SU-DHL-6 (cell line): ENCODE results near the gene CANT1.

ENCODE experiments used
- H2AFZ ChIP-seq: fragments of 200-600 bp; sonication (generic); 2 replicates; pipeline ENCODE4 v1.6.1; 2014; ENCODE audit warnings: low read depth, mild to moderate bottlenecking, moderate library complexity, mixed read lengths, antibody characterized with exemption, low read length; ENCODE audit not compliant: severe bottlenecking
- H3F3A ChIP-seq: fragments of 200-600 bp; shearing (Covaris generic); 2 replicates; pipeline ENCODE4 v1.6.0; 2016; ENCODE audit warnings: antibody characterized with exemption, mild to moderate bottlenecking; ENCODE audit not compliant: insufficient read depth
- H3K27ac ChIP-seq: fragments of 200-600 bp; sonication (generic); 2 replicates; pipeline ENCODE4 v1.5.1; 2016; ENCODE audit warnings: low read depth, mild to moderate bottlenecking, low read length, moderate library complexity, mixed read lengths
- H3K27me3 ChIP-seq: fragments of 200-600 bp; sonication (generic), shearing (Covaris generic); 2 replicates; pipeline ENCODE4 v1.6.0; 2014; ENCODE audit warnings: mild to moderate bottlenecking, low read length
- H3K36me3 ChIP-seq: fragments of 200-600 bp; sonication (generic); 2 replicates; pipeline ENCODE4 v1.6.1; 2014; ENCODE audit warnings: mild to moderate bottlenecking, low read length, mixed read lengths
- H3K4me2 ChIP-seq: fragments of 300-600, 200-600 bp; shearing (Covaris generic), sonication (generic); 2 replicates; pipeline ENCODE4 v1.6.0; 2014; ENCODE audit warnings: low read length, low read depth, mild to moderate bottlenecking; ENCODE audit not compliant: poor library complexity, severe bottlenecking
- H3K4me3 ChIP-seq: fragments of 200-600 bp; sonication (generic); 2 replicates; pipeline ENCODE4 v1.5.1; 2014; ENCODE audit warnings: antibody characterized with exemption, low read length, mild to moderate bottlenecking, mixed read lengths; ENCODE audit not compliant: insufficient read depth, poor library complexity, severe bottlenecking
- H3K79me2 ChIP-seq: fragments of 200-600 bp; sonication (generic); 2 replicates; pipeline ENCODE4 v1.6.1; 2014; ENCODE audit warnings: mild to moderate bottlenecking, low read length, moderate library complexity; ENCODE audit not compliant: insufficient read depth
- H3K9ac ChIP-seq: fragments of 200-600 bp; sonication (generic); 2 replicates; pipeline ENCODE4 v1.7.0; 2014; ENCODE audit warnings: mild to moderate bottlenecking, low read length
- H3K9me2 ChIP-seq: fragments of 200-600 bp; sonication (generic); replicated peaks from 2 replicates; pipeline ENCODE4 v1.6.1; 2014; ENCODE audit warnings: low read length; ENCODE audit not compliant: insufficient read depth
- H3K9me3 ChIP-seq: fragments of 200-600 bp; sonication (generic); 2 replicates; pipeline ENCODE4 v1.6.1; 2014; ENCODE audit warnings: low read length, mixed read lengths; ENCODE audit not compliant: insufficient read depth
- H4K20me1 ChIP-seq: fragments of 200-600 bp; sonication (generic); 2 replicates; pipeline ENCODE4 v1.6.1; 2014; ENCODE audit warnings: low read depth, mild to moderate bottlenecking, antibody characterized with exemption, low read length, moderate library complexity, mixed read lengths
- EZH2phosphoT487 ChIP-seq: fragments of 200-600 bp; sonication (generic), shearing (Covaris generic); conservative IDR thresholded peaks from 2 replicates; pipeline ENCODE4 v1.6.1; 2018; ENCODE audit warnings: mild to moderate bottlenecking, antibody characterized with exemption, low read length, moderate library complexity, mixed read lengths
- TF ChIP-seq, protein P1 (sequence below): fragments of 200-600 bp; sonication (generic); IDR thresholded peaks from one replicate; pipeline ENCODE4 v1.5.1; 2017; ENCODE audit warnings: antibody characterized with exemption, mild to moderate bottlenecking, low read length, moderate library complexity; ENCODE audit not compliant: insufficient read depth, poor library complexity, severe bottlenecking

CANT1 gene

GRCh38 chr17:79012563-79013134 lies 3.1 kb upstream of the CANT1 start:
- H3K36me3 ChIP-seq = no peaks in the 10 kb centered on the region
- H3K9me3 ChIP-seq = peaks cover 19% of the 10 kb centered on the region
- no peak overlapping the region for H2AFZ ChIP-seq
- no peaks in the 10 kb centered on the region for H4K20me1 ChIP-seq
- no peak overlapping the region for H3K4me3 ChIP-seq
- H3K79me2 ChIP-seq = peaks cover 18% of the 10 kb centered on the region
- no peak overlapping the region for H3K27ac ChIP-seq
- no peak overlapping the region for H3K4me2 ChIP-seq
- H3K9me2 ChIP-seq = no peaks in the 10 kb centered on the region
- no peak overlapping the region for H3K9ac ChIP-seq
- H3K27me3 ChIP-seq = no peaks in the 10 kb centered on the region
- H3F3A ChIP-seq = no peaks in the 10 kb centered on the region
- TF ChIP-seq, protein P1, sequence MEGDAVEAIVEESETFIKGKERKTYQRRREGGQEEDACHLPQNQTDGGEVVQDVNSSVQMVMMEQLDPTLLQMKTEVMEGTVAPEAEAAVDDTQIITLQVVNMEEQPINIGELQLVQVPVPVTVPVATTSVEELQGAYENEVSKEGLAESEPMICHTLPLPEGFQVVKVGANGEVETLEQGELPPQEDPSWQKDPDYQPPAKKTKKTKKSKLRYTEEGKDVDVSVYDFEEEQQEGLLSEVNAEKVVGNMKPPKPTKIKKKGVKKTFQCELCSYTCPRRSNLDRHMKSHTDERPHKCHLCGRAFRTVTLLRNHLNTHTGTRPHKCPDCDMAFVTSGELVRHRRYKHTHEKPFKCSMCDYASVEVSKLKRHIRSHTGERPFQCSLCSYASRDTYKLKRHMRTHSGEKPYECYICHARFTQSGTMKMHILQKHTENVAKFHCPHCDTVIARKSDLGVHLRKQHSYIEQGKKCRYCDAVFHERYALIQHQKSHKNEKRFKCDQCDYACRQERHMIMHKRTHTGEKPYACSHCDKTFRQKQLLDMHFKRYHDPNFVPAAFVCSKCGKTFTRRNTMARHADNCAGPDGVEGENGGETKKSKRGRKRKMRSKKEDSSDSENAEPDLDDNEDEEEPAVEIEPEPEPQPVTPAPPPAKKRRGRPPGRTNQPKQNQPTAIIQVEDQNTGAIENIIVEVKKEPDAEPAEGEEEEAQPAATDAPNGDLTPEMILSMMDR = no peak
- TF ChIP-seq EZH2phosphoT487 = no peak

DNA sequence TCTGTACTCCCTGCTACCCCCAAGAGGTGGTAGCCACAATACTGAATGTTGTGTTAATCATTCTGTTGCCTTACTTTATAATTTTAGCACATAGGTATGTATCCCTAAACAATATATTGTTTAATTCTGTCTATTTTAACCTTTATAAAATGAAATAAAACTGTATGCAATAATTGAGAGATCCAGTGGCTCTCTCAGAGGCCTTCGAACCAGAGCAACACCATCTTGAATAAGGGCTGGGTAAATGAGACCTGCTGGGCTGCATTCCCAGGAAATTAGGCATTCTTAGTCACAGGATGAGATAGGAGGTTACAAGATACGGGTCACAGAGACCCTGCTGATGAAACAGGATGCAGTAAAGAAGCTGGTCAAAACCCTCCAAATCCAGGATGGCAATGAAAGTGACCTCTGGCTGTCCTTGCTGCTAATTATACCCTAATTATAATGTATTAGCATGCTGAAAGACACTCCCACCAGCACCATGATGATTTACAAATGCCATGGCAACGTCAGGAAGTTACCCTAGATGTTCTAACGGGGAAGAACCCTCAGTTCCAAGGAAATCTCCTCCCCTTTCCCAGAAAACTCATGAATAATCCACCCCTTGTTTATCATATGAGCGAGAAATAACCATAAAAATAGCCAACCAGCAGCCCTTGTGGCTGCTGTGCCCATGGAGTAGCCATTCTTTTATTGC lies 2.0 kb upstream of the CANT1 start:
- H4K20me1 ChIP-seq = no peaks in the 10 kb centered on the region
- no peak overlapping the region for H3K4me3 ChIP-seq
- H3K9ac ChIP-seq = no peak overlapping the region
- H3K27me3 ChIP-seq = no peaks in the 10 kb centered on the region
- H3K9me2 ChIP-seq = no peaks in the 10 kb centered on the region
- H3K27ac ChIP-seq = no peak overlapping the region
- H3K36me3 ChIP-seq = no peaks in the 10 kb centered on the region
- no peak overlapping the region for H3K4me2 ChIP-seq
- H3K79me2 ChIP-seq = peaks cover 28% of the 10 kb centered on the region
- no peaks in the 10 kb centered on the region for H3F3A ChIP-seq
- TF ChIP-seq EZH2phosphoT487 = no peak
- TF ChIP-seq, protein P1 = no peak
- no peak overlapping the region for H2AFZ ChIP-seq
- peaks cover 19% of the 10 kb centered on the region for H3K9me3 ChIP-seq

DNA sequence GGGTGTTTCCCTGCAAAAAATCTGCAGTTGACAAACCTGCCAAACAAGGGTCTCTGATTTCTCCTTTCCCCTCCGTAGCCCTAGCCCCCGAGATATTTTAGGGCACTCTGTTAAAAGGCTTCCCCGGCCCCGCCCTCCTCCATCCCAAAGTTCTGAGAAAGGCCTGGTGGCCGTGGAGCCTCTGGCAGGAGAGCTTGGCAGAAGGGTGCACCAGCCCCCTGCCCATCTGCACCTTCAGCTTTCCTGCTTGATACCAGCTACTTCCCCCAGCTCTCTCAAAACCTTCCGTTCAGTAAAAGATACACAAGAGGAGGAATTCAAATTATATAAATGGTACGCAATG lies 711 bp upstream of the CANT1 start:
- Histone ChIP-seq H3K4me2 (peak overlapping the region; percentile 59), H3K9me2 (no peaks in the 10 kb centered on the region), H3K27ac (no peak overlapping the region), H3K9ac (peak overlapping the region; percentile 90), H3K4me3 (peak overlapping the region; percentile 94), H3K27me3 (no peaks in the 10 kb centered on the region), H2AFZ (peak overlapping the region; percentile 95), H3F3A (no peaks in the 10 kb centered on the region), H4K20me1 (no peaks in the 10 kb centered on the region), H3K9me3 (peaks cover 11% of the 10 kb centered on the region; the same call in 1 of the 2 replicates), H3K79me2 (peaks cover 34% of the 10 kb centered on the region), H3K36me3 (no peaks in the 10 kb centered on the region)
- TF ChIP-seq, protein P1 = no peak
- no peak for TF ChIP-seq EZH2phosphoT487
